ENCODE data around the gene CROCC2. TPM values are rescaled to one million over a fixed set of nuclear protein-coding genes. Genes with fewer than 3 reads are reported as not detected.

CROCC2 gene
- total RNA-seq, 4 donors from 2014 or later: 0.06 to 0.12 TPM; not detected in 2

DNA sequence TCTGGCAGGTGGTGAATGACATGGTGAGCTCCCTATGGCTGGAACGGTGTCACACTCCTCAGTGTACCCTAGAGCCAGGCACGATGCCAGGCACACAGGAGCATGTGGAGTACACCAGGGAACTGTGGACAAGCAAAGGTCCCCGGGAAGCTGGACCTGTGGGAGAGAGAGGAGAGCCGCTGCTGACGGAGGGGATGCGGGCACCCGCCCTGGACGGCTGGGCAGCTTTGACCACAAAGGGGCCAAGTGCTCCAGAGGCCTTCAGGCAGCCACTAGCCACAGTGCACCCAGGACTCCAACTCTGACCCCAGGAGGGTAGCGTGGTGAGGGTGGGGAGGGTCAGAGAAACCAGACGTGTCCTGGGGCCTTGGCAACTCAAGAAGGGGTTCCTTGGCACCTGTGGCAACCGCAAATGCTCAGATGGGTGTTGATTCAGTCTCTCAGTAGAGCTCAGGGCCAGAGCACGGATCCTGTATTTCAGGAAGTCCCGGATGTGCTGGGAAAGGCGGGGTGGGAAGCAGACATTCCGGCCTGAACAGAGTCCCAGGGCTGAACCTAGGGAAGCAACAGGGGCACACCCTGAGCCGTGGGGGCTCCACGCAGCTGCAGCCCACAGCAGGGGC lies 7.9 kb upstream of the CROCC2 start:
- DNase-seq (ENCODE audit: low spot score) (no peak), ATAC-seq (ENCODE audit: low FRiP score) (peak; percentile 31)
- TF ChIP-seq, protein P1, sequence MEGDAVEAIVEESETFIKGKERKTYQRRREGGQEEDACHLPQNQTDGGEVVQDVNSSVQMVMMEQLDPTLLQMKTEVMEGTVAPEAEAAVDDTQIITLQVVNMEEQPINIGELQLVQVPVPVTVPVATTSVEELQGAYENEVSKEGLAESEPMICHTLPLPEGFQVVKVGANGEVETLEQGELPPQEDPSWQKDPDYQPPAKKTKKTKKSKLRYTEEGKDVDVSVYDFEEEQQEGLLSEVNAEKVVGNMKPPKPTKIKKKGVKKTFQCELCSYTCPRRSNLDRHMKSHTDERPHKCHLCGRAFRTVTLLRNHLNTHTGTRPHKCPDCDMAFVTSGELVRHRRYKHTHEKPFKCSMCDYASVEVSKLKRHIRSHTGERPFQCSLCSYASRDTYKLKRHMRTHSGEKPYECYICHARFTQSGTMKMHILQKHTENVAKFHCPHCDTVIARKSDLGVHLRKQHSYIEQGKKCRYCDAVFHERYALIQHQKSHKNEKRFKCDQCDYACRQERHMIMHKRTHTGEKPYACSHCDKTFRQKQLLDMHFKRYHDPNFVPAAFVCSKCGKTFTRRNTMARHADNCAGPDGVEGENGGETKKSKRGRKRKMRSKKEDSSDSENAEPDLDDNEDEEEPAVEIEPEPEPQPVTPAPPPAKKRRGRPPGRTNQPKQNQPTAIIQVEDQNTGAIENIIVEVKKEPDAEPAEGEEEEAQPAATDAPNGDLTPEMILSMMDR (IDR thresholded peaks at IDR 0.05): no peak

DNA sequence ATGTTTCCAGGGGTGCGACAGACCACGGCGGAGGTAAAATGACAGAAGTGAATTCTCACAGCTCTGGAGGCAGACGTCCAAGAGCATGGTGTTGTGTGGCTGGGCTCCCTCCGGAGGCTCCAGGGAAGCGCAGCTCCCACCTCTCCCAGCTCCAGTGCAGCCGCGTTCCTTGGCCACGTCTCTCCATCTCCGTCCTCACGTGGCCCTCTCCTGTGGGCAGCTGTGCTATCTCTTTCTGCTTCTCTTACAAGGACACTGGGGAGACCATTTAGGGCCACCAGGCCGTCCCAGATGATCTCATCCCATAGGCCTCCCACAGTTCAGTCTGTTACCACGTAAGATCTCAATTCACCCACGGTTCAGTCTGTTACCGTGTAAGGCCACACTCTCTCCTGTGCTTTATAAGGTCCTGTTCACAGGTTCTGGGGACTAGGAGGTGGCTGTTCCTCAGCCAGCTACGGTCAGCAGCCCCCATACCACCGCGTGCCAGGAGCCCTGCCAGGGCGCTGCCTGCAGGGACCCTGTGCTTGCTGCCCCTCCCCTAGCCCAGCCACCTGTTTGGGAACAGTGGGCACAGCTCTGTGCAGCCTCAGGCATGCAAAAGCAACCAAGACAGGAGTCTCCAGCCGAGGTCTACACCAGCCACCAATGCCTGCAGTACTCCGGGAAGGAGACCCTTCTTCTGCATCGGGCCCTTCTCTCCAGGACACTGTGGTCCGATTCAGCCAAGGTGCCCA lies 7.2 kb upstream of the CROCC2 start:
- TF ChIP-seq, protein P1 (IDR thresholded peaks at IDR 0.05): no peak
- ATAC-seq (ENCODE audit: low FRiP score) (no peak), DNase-seq (ENCODE audit: low spot score) (no peak)

DNA sequence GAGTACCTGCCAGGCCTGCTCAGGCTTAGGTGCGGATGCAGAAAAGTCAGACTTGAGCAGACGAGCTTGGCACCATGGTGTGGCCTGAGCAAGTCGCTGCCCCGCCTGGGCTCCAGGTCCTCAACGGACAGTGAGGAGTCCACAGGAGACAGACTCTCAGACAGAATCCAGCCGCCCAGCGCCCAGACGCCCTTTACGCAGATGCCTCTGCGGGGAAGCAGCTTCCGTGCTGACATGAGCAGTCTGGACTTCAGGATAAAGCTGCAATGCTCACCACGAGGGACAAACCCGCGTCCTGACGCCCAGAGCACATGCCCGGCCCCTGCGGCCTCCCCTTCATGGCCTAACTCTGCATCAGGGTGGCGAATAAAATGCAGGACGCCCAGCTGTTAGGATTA lies 6.7 kb upstream of the CROCC2 start:
- TF ChIP-seq, protein P1 (IDR thresholded peaks at IDR 0.05): no peak

DNA sequence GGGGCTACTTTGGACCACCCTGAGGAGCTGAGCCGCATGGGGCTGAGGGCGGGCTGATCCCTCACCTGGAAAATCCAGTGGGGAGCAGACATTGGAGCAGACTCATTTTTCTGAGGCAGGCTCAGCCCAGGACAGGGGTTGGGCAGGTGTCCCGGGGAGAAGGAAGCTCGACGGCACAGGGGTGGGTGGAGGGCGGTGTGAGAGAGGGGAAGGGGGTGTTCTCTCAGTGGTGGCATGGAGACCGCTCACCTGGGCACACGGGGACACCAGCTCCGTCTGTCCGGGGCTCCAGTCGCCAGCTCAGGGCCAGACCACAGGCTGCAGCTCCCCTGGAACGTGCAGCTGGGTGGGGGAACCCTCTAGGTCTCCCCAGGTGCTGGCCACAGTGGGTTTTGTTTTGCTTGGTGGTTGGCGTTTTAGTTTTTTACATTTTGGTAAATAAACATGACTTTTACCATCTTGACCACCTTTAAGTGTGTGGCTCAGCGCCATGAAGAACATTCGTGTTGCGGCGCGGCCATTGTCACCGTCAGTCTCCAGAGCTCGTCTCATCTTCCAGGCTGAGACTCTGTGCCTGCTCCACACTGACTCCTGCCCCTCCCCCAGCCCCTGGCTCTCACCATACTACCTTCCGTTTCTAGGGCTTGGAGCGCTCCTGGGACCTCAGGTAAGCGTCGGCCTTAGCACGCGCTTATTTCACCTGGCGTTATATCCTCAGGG lies 5.8 kb upstream of the CROCC2 start:
- ATAC-seq (ENCODE audit: low FRiP score): no peak
- TF ChIP-seq, protein P1 (IDR thresholded peaks at IDR 0.05): no peak

More for the DNA sequence above, 6.7 kb upstream of the CROCC2 start:
- no peak for ATAC-seq (ENCODE audit: low FRiP score)
- DNase-seq (ENCODE audit: low spot score): no peak

DNA sequence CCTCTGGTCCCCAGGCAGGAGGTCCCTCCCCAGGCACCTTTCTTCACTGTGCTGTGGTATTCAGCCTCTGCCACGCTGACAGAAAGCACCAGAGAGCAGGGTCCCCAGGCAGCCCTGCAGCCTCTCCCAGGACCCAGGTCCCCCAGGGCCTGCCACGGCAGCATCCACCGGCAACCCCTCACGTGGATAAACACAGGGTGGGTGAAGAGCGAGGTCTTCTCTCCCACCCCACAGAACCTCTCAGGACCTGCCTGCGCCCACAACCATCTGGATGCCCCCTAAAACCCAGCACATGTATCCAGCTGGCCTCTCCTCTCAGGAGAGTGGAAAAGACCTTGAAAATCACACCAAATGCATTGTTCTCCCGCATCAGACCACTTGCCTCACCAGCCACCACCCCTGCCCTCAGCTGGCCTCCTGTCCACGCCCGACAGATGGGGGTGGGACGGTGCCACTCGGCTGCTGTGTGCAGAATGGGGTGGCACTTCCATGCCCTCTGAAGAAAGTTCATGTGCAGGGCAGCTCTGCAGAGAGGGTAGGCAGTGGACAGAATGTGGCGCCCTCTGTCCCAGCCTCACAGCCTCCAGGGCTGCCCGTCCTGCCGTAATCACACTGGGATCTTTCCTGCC lies 4.0 kb upstream of the CROCC2 start:
- TF ChIP-seq, protein P1 (IDR thresholded peaks at IDR 0.05): no peak
- no peak for ATAC-seq (ENCODE audit: low FRiP score)
- DNase-seq (ENCODE audit: low spot score): no peak

More for the DNA sequence above, 5.8 kb upstream of the CROCC2 start:
- DNase-seq (ENCODE audit: low spot score): no peak

DNA sequence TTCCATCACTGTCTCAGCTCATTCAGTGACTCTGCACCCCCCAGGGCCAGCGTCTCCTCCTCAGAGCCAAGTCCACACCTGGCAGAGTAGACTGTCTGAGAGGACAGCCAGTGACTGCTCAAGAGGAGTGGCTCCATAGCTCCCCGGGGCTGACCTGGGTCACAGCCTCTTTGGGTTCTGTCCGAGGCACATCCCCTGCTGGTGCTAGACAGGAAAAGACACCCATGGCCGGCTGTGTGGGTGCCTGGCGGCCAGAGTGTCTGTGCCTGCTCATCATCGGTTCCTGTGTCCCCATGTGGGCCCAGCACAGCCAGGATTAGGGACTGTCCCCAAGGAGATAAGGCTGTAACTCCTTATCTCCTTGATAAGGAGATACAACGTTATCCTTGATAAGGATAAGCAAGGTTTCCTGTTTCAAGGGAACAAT lies 3.5 kb upstream of the CROCC2 start:
- no peak for ATAC-seq (ENCODE audit: low FRiP score)
- DNase-seq (ENCODE audit: low spot score): no peak
- TF ChIP-seq, protein P1 (IDR thresholded peaks at IDR 0.05): no peak

Data from omental fat pad (tissue), 4 donors.